Prostate gland (tissue), 2 donors: ENCODE data around the gene LUC7L2.
"Not testable (repeated sequence)": the region's sequence is repeated elsewhere in the genome, so short reads cannot be mapped to it uniquely, and the experiment has no call there.

ENCODE experiments used
- POLR2AphosphoS5 ChIP-seq: sonication (generic); formaldehyde crosslinking; IDR thresholded peaks from one replicate; pipeline ENCODE4 v1.6.1; 2017; ENCODE audit warnings: antibody characterized with exemption
- TF ChIP-seq, protein P1 (sequence below), 4 experiments: fragments of 200-600 bp in 2 of 4; fragments of 450-650 bp in 2 of 4; sonication (generic) in 2 of 4; IDR thresholded peaks; 1 replicate in 3 of 4; 2 replicates in 1 of 4; pipeline ENCODE4 v1.5.1; 2016 to 2019; ENCODE audit warnings: antibody characterized with exemption in 4 of 4, mild to moderate bottlenecking in 2 of 4, moderate library complexity in 2 of 4

GRCh38 chr7:139429735-139430134 lies 70.0 kb downstream of the LUC7L2 start:
- TF ChIP-seq, protein P1, sequence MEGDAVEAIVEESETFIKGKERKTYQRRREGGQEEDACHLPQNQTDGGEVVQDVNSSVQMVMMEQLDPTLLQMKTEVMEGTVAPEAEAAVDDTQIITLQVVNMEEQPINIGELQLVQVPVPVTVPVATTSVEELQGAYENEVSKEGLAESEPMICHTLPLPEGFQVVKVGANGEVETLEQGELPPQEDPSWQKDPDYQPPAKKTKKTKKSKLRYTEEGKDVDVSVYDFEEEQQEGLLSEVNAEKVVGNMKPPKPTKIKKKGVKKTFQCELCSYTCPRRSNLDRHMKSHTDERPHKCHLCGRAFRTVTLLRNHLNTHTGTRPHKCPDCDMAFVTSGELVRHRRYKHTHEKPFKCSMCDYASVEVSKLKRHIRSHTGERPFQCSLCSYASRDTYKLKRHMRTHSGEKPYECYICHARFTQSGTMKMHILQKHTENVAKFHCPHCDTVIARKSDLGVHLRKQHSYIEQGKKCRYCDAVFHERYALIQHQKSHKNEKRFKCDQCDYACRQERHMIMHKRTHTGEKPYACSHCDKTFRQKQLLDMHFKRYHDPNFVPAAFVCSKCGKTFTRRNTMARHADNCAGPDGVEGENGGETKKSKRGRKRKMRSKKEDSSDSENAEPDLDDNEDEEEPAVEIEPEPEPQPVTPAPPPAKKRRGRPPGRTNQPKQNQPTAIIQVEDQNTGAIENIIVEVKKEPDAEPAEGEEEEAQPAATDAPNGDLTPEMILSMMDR (IDR thresholded peaks at IDR 0.05), result not testable (repeated sequence)
- not testable (repeated sequence) for TF ChIP-seq POLR2AphosphoS5
